ENCODE results near the gene KCNC3. TPM values are rescaled to one million over a fixed set of nuclear protein-coding genes. Genes with fewer than 3 reads are reported as not detected.
A peak's percentile ranks its signal among the peaks of the same experiment; 100 is the strongest.
"Not testable (repeated sequence)": the region's sequence is repeated elsewhere in the genome, so short reads cannot be mapped to it uniquely, and the experiment has no call there.

KCNC3 gene
- total RNA-seq, 2 experiments from 2014 or later, result 0.56 to 0.64 TPM

DNA sequence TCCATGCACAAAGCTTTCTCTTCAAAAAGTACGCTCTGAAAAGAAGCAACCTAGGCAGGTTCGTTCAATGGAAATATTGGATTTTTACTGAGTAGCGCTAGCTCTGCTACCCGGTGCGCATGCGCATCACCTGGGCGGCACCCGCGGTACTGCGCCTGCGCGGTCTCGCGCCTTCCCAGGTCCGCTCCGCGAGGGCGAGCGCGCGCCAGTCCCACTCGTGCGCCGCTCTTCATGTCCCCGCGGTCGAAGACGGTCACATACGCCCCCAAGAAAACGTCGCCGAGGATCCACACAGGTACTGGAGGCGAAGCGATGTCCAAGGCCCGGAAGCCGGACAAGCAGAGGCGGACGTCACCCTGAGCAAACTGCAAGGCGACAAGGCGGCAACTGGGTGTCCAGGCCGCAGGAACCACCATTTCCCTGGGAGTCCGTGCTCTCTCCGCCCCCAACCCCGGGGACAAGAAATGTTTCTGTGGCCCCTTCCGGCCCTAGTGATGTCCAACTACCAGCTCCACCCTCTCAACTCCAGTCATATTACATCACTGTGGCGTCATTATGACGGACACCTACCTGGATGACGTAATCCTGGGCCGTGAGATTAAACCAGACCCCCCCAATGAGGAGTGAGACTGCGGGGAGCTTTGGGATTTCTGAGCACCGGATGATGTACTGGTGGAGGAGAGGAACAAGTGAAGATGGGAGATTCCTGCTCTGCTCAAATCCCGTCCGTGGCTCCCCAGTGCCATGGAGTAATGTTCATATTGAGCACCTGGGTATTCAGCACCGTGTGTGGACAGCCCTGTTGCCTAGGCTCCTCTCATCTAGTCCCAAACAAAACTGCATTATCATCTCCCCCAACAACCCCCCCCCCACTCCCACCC, 4.8 kb upstream of the KCNC3 start:
- Mint-ChIP-seq H3K36me3 (peaks cover 10% of the 10 kb centered on the region), H3K4me1 (peaks cover 47% of the 10 kb centered on the region), H3K27me3 (peaks cover 65% of the 10 kb centered on the region), H3K27ac (peak overlapping the region; percentile 82), H3K4me3 (peak overlapping the region; percentile 78), H3K9me3 (peaks cover 8% of the 10 kb centered on the region)
- DNase-seq, result peak; percentile 85

DNA sequence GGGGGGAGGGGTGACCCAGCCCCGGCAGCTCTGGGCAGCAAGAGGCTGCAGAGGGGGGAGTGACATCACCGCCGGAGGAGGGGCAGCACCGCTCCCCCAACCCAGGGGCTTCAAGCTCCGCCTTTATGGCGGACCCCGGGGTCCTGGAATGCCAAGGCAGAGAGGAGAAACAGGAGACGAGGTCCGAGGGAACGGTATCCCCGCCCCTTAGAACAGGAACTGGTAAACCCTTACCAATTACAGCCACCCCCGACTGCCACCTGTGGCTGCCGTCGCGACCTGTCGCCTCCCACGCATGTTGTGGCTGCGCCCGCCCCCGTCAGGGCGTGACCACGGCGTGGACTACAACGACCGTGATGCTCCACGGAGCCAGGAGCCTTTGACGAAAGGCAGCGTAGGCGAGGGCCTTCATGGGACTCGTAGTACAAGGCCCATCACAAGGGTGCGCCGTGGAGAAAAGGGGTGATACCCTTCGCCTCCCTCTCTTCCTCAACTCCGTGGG, 4.1 kb upstream of the KCNC3 start:
- H3K9me3 Mint-ChIP-seq, result peaks cover 8% of the 10 kb centered on the region
- H3K27ac Mint-ChIP-seq, result peak overlapping the region; percentile 82
- peaks cover 10% of the 10 kb centered on the region for H3K36me3 Mint-ChIP-seq
- H3K4me3 Mint-ChIP-seq, result peak overlapping the region; percentile 78
- DNase-seq, result peak; percentile 92
- H3K27me3 Mint-ChIP-seq, result peaks cover 66% of the 10 kb centered on the region
- peaks cover 47% of the 10 kb centered on the region for H3K4me1 Mint-ChIP-seq

DNA sequence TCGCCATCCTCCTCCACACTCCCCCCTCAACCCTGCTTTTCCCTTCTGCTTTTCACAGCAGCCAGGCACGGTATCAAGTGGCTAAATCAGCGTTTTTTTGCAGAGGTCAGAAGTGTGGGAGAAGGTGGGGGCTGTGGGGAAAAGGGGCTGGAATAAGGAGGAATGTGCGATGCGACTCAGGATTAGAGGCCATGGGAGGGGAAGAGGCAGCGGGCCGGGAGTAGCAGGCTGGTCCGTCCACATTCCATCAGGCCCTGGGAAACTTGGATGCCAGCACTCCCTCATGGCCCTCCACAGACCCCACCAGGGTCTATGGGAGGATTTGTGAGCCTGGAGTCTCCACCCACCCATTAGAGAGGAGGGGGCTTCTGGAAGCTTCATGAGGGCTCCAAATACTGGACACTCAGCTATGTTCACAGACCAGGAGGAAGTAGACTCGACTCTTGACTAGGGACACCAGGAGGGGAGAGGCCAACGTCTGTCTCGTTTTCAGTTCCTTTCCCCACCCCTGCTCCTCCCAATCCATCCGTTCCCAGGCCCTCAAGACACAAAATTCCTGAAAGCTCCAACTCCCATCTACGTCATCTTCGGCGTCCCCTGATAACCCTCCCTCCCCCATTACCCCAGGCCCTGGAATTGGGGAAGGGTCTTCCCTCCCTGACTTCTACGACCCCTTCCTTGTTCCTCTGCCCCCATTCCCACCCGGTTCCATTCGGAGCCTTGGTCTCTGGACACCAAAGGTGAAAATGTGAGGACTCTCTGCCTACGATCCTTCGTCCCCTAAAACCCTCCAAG, 3.3 kb upstream of the KCNC3 start:
- Mint-ChIP-seq H3K9me3 (peaks cover 8% of the 10 kb centered on the region), H3K27me3 (peaks cover 72% of the 10 kb centered on the region), H3K27ac (no peak overlapping the region), H3K4me1 (peaks cover 50% of the 10 kb centered on the region), H3K4me3 (no peak overlapping the region), H3K36me3 (peaks cover 10% of the 10 kb centered on the region)
- DNase-seq, result no peak

DNA sequence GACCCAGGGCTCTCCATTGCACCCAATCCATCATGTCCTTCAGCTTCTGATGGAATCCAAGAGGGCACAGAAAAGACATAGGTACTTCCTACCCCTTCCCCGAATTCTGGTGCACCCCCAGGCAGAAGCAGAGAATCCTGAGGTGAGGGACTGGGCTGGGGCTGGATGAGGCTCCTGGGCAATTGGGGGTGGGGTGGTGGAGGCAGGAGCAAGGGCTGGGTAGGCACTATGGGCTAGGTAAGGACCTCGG, 2.7 kb upstream of the KCNC3 start:
- Mint-ChIP-seq H3K27ac (no peak overlapping the region), H3K9me3 (peaks cover 8% of the 10 kb centered on the region), H3K4me1 (peaks cover 54% of the 10 kb centered on the region), H3K4me3 (peak overlapping the region; percentile 0), H3K27me3 (peaks cover 73% of the 10 kb centered on the region), H3K36me3 (peaks cover 10% of the 10 kb centered on the region)
- no peak for DNase-seq

GRCh38 chr19:50331221-50331993, 2.2 kb upstream of the KCNC3 start:
- Mint-ChIP-seq H3K4me1 (peaks cover 56% of the 10 kb centered on the region), H3K36me3 (peaks cover 10% of the 10 kb centered on the region), H3K27ac (no peak overlapping the region), H3K27me3 (peaks cover 78% of the 10 kb centered on the region), H3K9me3 (peaks cover 8% of the 10 kb centered on the region), H3K4me3 (peak overlapping the region; percentile 55)
- no peak for DNase-seq

GRCh38 chr19:50330365-50331078, 1.3 kb upstream of the KCNC3 start:
- H3K27me3 Mint-ChIP-seq, result peaks cover 84% of the 10 kb centered on the region
- no peak overlapping the region for H3K27ac Mint-ChIP-seq
- peak; percentile 87 for DNase-seq
- peaks cover 10% of the 10 kb centered on the region for H3K36me3 Mint-ChIP-seq
- H3K9me3 Mint-ChIP-seq, result peaks cover 8% of the 10 kb centered on the region
- H3K4me3 Mint-ChIP-seq, result peak overlapping the region; percentile 60
- peaks cover 54% of the 10 kb centered on the region for H3K4me1 Mint-ChIP-seq

- H3K27me3 Mint-ChIP-seq, result peaks cover 81% of the 10 kb centered on the region
- H3K9me3 Mint-ChIP-seq, result not testable (repeated sequence)
Observed at GRCh38 chr19:50329926-50330294, 733 bp upstream of the KCNC3 start.

GRCh38 chr19:50328873-50329145, 368 bp downstream of the KCNC3 start:
- DNase-seq, result no peak
- peaks cover 76% of the 10 kb centered on the region for H3K27me3 Mint-ChIP-seq
- peaks cover 44% of the 10 kb centered on the region for H3K4me1 Mint-ChIP-seq
- H3K36me3 Mint-ChIP-seq, result peaks cover 10% of the 10 kb centered on the region
- H3K4me3 Mint-ChIP-seq, result no peak overlapping the region
- no peak overlapping the region for H3K27ac Mint-ChIP-seq
- peaks cover 8% of the 10 kb centered on the region for H3K9me3 Mint-ChIP-seq

More at GRCh38 chr19:50329926-50330294, 733 bp upstream of the KCNC3 start:
- DNase-seq, H3K36me3 Mint-ChIP-seq: not testable (repeated sequence)
- Mint-ChIP-seq H3K27ac (peak overlapping the region; percentile 73), H3K4me1 (peaks cover 49% of the 10 kb centered on the region), H3K4me3 (peak overlapping the region; percentile 71)

DNA sequence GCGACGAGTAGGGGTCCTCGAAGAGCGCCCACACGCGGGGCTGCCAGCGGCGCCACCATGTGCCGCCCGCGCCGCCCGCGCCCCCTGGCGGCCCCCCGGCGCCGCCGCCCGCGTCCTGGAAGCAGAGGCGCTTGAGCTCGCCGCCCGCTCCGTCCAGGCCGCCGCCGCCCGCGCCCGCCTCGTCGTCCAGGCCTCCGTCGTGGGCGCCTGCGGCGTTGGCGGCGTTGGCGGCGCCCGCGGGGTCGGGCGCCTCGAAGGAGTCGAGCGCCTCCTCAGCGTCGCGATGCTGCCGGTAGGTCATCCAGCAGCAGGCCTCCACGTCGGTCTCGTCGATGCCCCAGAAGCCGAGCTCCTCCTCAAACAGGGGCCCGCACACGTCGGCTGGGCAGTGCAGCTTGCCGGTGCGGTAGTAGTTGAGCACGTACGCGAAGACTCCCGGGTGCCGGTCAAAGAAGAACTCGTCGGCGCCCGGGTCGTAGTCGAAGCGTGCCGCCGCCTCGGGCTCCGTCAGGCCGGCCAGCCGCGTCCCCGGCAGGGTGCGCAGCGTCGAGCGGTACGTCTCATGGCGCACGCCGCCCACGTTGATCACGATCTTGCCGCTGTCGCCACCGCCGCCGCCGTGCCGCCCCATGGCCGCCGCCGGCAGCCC, 829 bp downstream of the KCNC3 start:
- H3K27me3 Mint-ChIP-seq, result peaks cover 79% of the 10 kb centered on the region
- peaks cover 8% of the 10 kb centered on the region for H3K9me3 Mint-ChIP-seq
- H3K4me1 Mint-ChIP-seq, result peaks cover 40% of the 10 kb centered on the region
- peak; percentile 27 for DNase-seq
- no peak overlapping the region for H3K4me3 Mint-ChIP-seq
- peaks cover 10% of the 10 kb centered on the region for H3K36me3 Mint-ChIP-seq
- H3K27ac Mint-ChIP-seq, result no peak overlapping the region

DNA sequence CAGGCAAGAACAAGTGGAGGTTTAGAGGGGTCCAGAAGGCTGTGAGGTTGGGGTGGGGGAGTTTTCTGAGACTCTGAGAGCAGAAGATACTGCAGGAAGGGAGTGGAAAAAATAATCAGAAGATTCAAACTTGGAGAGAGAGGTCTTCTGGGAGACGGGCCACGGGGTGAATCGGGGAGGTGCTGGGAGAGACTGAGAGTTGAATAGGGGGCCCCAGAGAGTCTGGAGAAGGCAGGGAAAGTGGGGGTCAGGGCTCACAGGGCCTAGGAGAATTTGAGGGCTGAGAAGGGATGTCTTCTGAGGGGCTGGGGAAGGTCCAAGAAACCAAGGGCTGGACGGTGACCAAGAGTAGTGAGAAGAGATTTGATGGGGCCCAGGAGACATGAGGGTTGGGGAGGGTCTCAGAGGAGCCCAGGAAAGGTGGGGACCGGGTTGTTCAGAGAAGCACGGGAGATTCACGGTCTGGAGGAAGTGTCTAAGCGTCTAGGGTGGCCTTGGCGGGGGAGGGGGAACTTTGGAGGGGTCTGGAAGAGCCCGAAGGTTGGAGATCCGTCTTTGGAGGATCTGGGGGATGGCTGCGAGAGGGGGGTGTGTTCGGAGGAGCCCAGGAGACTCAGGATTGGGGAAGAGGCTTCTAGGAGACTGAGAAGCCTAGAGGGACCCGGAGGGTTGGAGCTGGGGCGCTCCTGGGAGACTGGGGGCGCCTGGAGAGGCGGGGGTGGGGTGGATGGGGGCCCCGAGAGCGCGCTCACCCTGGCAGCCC, 1.5 kb downstream of the KCNC3 start:
- peak overlapping the region; percentile 42 for H3K4me3 Mint-ChIP-seq
- peaks cover 37% of the 10 kb centered on the region for H3K4me1 Mint-ChIP-seq
- DNase-seq, result no peak
- H3K9me3 Mint-ChIP-seq, result peaks cover 8% of the 10 kb centered on the region
- peaks cover 10% of the 10 kb centered on the region for H3K36me3 Mint-ChIP-seq
- no peak overlapping the region for H3K27ac Mint-ChIP-seq
- H3K27me3 Mint-ChIP-seq, result peaks cover 77% of the 10 kb centered on the region

DNA sequence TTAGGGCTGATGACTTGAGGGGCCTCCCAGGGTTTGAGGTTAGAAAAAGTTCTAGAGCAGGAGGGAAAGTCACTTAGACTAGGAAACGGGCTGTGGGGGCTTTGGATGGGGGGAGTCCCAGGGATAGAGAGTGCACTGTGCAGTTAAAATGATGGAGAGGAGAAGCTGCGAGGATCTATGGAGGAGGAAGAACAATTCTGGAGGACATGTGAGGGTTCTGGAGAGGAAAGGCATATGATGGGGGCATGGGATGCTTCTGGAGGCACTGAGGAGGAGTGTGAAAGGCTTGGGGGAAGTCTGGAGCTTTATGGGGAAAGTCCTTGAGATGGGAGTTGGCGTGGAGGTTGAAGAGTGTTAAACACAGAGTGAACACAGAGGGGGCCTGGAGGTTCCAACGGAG, 2.2 kb downstream of the KCNC3 start:
- no peak for DNase-seq
- Mint-ChIP-seq H3K27ac (no peak overlapping the region), H3K9me3 (peaks cover 8% of the 10 kb centered on the region), H3K4me3 (no peak overlapping the region), H3K36me3 (peaks cover 10% of the 10 kb centered on the region), H3K4me1 (peaks cover 34% of the 10 kb centered on the region), H3K27me3 (peaks cover 71% of the 10 kb centered on the region)

DNA sequence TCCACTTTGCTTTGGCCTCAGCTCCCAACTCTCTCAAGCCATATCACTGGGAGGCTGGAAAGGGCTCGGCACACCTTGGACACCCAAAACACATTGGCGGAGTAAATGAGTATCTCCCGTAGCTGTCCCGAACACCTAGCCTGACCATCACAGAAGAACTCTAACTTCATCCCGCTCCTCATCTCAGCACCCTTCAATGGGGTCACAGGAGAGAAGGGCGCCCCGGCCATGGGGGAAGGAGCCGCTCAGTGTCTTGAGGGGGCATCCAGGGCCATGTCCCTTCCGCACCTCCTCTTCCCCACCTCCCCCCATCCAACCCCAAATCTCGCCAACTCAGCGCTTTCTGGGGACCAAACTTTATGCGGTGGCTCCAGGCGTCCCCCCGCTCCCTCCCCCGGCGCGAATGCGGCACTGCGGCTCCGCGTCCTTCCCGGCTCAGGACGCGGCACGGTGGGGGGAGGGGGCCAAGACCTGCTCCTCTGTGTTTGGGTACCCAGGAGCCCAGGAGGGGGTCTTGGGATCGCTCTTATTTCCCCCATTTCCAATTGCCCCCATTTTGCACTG, 3.0 kb downstream of the KCNC3 start:
- DNase-seq, result no peak
- H3K27me3 Mint-ChIP-seq, result peaks cover 67% of the 10 kb centered on the region
- peaks cover 27% of the 10 kb centered on the region for H3K4me1 Mint-ChIP-seq
- H3K36me3 Mint-ChIP-seq, result peaks cover 10% of the 10 kb centered on the region
- no peak overlapping the region for H3K4me3 Mint-ChIP-seq
- no peak overlapping the region for H3K27ac Mint-ChIP-seq
- H3K9me3 Mint-ChIP-seq, result peaks cover 8% of the 10 kb centered on the region

GRCh38 chr19:50325310-50326100, 3.7 kb downstream of the KCNC3 start:
- peaks cover 67% of the 10 kb centered on the region for H3K27me3 Mint-ChIP-seq
- H3K4me1 Mint-ChIP-seq, result peaks cover 24% of the 10 kb centered on the region
- no peak overlapping the region for H3K4me3 Mint-ChIP-seq
- DNase-seq, result peak; percentile 83
- H3K36me3 Mint-ChIP-seq, result peaks cover 9% of the 10 kb centered on the region
- no peak overlapping the region for H3K27ac Mint-ChIP-seq
- H3K9me3 Mint-ChIP-seq, result peaks cover 8% of the 10 kb centered on the region
